HEK293T (cell line): Measurements from ENCODE around the gene KIAA1328.

ENCODE experiments used
- BHLHE40 ChIP-seq: fragments of 450-650 bp; IDR thresholded peaks from 2 replicates; pipeline ENCODE4 v1.6.1; 2016; ENCODE audit warnings: mild to moderate bottlenecking, moderate library complexity, borderline replicate concordance
- CTBP1 ChIP-seq: fragments of 450-650 bp; IDR thresholded peaks from 2 replicates; pipeline ENCODE4 v1.6.1; 2016; ENCODE audit warnings: borderline replicate concordance
- FOXA1 ChIP-seq: fragments of 450-650 bp; IDR thresholded peaks from 2 replicates; pipeline ENCODE4 v1.6.1; 2016; ENCODE audit warnings: mild to moderate bottlenecking
- FOXK2 ChIP-seq: fragments of 450-650 bp; IDR thresholded peaks from 2 replicates; pipeline ENCODE4 v1.6.1; 2016; ENCODE audit warnings: mild to moderate bottlenecking
- FOXM1 ChIP-seq: fragments of 450-650 bp; IDR thresholded peaks from 2 replicates; pipeline ENCODE4 v1.6.1; 2017; ENCODE audit warnings: mild to moderate bottlenecking, borderline replicate concordance
- NFRKB ChIP-seq: fragments of 450-650 bp; IDR thresholded peaks from 2 replicates; pipeline ENCODE4 v1.6.1; 2016; ENCODE audit warnings: mild to moderate bottlenecking, moderate library complexity
- PKNOX1 ChIP-seq: fragments of 450-650 bp; IDR thresholded peaks from 2 replicates; pipeline ENCODE4 v1.6.1; 2016
- SP1 ChIP-seq: fragments of 450-650 bp; IDR thresholded peaks from 2 replicates; pipeline ENCODE4 v1.6.1; 2017
- TARDBP ChIP-seq: fragments of 450-650 bp; IDR thresholded peaks from 2 replicates; pipeline ENCODE4 v1.6.1; 2016
- ZNF384 ChIP-seq: fragments of 450-650 bp; IDR thresholded peaks from 2 replicates; pipeline ENCODE4 v1.6.1; 2016

- TF ChIP-seq FOXM1 (no peak), TARDBP (no peak), FOXA1 (no peak), NFRKB (no peak), PKNOX1 (no peak), FOXK2 (no peak), BHLHE40 (no peak), SP1 (no peak), CTBP1 (no peak), ZNF384 (no peak)
Observed at GRCh38 chr18:37270666-37271052, 441.7 kb downstream of the KIAA1328 start.
